ENCODE data around the gene PRKX.
"Not testable (repeated sequence)": the region's sequence is repeated elsewhere in the genome, so short reads cannot be mapped to it uniquely, and the experiment has no call there.

PRKX gene

GRCh38 chrX:3563451-3563850 lies 150.0 kb downstream of the PRKX start:
- no peak for DNase-seq

- not testable (repeated sequence) for DNase-seq
Measured at GRCh38 chrX:3560010-3560409, 153.4 kb downstream of the PRKX start.
